OCI-LY3 (cell line): Measurements from ENCODE around the gene LSMEM2.
"Not testable (repeated sequence)": the region's sequence is repeated elsewhere in the genome, so short reads cannot be mapped to it uniquely, and the experiment has no call there.

ENCODE experiments used
- H2AFZ ChIP-seq: fragments of 200-600, 300-600 bp; shearing (Covaris generic); 2 replicates; pipeline ENCODE4 v1.6.0; 2014; ENCODE audit warnings: antibody characterized with exemption, low read depth, low read length
- H3K27ac ChIP-seq: fragments of 200-600, 300-600 bp; sonication (generic); 2 replicates; pipeline ENCODE4 v1.5.1; 2014; ENCODE audit warnings: mild to moderate bottlenecking, low read length, moderate library complexity, mixed read lengths
- H3K27me3 ChIP-seq: fragments of 200-600, 300-600 bp; sonication (generic); 2 replicates; pipeline ENCODE4 v1.6.1; 2014; ENCODE audit warnings: low read depth, low read length, mixed read lengths
- H3K36me3 ChIP-seq: fragments of 200-600, 300-600 bp; sonication (generic); replicated peaks from 2 replicates; pipeline ENCODE3; 2014; ENCODE audit warnings: low read depth, low read length, mixed read lengths
- H3K4me1 ChIP-seq: fragments of 300-600, 200-600 bp; sonication (generic); 2 replicates; pipeline ENCODE4 v1.6.1; 2014; ENCODE audit warnings: low read length, mixed read lengths
- H3K4me2 ChIP-seq: fragments of 200-600, 300-600 bp; sonication (generic); 2 replicates; pipeline ENCODE4 v1.6.1; 2014; ENCODE audit warnings: low read length, mixed read lengths
- H3K4me3 ChIP-seq: fragments of 300-600, 200-600 bp; sonication (generic); 2 replicates; pipeline ENCODE4 v1.5.1; 2014; ENCODE audit warnings: antibody characterized with exemption, mild to moderate bottlenecking, low read length, moderate library complexity
- H3K79me2 ChIP-seq: fragments of 300-600, 200-600 bp; shearing (Covaris generic); 2 replicates; pipeline ENCODE4 v1.6.1; 2014; ENCODE audit warnings: mild to moderate bottlenecking, low read length, mixed read lengths
- H3K9ac ChIP-seq: fragments of 300-600, 200-600 bp; shearing (Covaris generic); 2 replicates; pipeline ENCODE4 v1.6.0; 2014; ENCODE audit warnings: mild to moderate bottlenecking, low read length, moderate library complexity
- H3K9me3 ChIP-seq: fragments of 200-600, 300-600 bp; shearing (Covaris generic); 2 replicates; pipeline ENCODE4 v1.6.1; 2014; ENCODE audit warnings: low read length, mixed read lengths; ENCODE audit not compliant: insufficient read depth
- H4K20me1 ChIP-seq: fragments of 200-600, 300-600 bp; sonication (generic); 2 replicates; pipeline ENCODE4 v1.6.1; 2016; ENCODE audit warnings: low read length, mixed read lengths; ENCODE audit not compliant: insufficient read depth
- EZH2phosphoT487 ChIP-seq: fragments of 200-600 bp; shearing (Covaris generic); IDR thresholded peaks from 2 replicates; pipeline ENCODE4 v1.6.1; 2018; ENCODE audit warnings: antibody characterized with exemption, mixed run types, low read depth
- TF ChIP-seq, protein P1 (sequence below): fragments of 200-600, 300-600 bp; sonication (generic); IDR thresholded peaks from 2 replicates; pipeline ENCODE4 v1.5.1; 2014; ENCODE audit warnings: antibody characterized with exemption, low read length, low read depth

LSMEM2 gene

GRCh38 chr3:50259432-50260026 lies 19.4 kb upstream of the LSMEM2 start:
- H2AFZ ChIP-seq, result no peak overlapping the region
- peaks cover 9% of the 10 kb centered on the region; the same call in 1 of the 2 replicates for H4K20me1 ChIP-seq
- no peak overlapping the region for H3K27ac ChIP-seq
- peaks cover 42% of the 10 kb centered on the region for H3K36me3 ChIP-seq
- H3K4me1 ChIP-seq, result peaks cover 13% of the 10 kb centered on the region
- no peaks in the 10 kb centered on the region for H3K79me2 ChIP-seq
- peak overlapping the region; percentile 21; the same call in 1 of the 2 replicates for H3K9ac ChIP-seq
- 0 out of 2 replicates have a peak, but pooled peaks cover 6% of the 10 kb centered on the region for H3K9me3 ChIP-seq
- H3K4me3 ChIP-seq, result peak overlapping the region; percentile 86
- peak overlapping the region; percentile 96 for H3K4me2 ChIP-seq
- no peaks in the 10 kb centered on the region for H3K27me3 ChIP-seq
- no peak for TF ChIP-seq EZH2phosphoT487
- TF ChIP-seq, protein P1, sequence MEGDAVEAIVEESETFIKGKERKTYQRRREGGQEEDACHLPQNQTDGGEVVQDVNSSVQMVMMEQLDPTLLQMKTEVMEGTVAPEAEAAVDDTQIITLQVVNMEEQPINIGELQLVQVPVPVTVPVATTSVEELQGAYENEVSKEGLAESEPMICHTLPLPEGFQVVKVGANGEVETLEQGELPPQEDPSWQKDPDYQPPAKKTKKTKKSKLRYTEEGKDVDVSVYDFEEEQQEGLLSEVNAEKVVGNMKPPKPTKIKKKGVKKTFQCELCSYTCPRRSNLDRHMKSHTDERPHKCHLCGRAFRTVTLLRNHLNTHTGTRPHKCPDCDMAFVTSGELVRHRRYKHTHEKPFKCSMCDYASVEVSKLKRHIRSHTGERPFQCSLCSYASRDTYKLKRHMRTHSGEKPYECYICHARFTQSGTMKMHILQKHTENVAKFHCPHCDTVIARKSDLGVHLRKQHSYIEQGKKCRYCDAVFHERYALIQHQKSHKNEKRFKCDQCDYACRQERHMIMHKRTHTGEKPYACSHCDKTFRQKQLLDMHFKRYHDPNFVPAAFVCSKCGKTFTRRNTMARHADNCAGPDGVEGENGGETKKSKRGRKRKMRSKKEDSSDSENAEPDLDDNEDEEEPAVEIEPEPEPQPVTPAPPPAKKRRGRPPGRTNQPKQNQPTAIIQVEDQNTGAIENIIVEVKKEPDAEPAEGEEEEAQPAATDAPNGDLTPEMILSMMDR, result no peak

- 0 out of 2 replicates have a peak, but pooled peaks cover 6% of the 10 kb centered on the region for H3K9me3 ChIP-seq
- no peaks in the 10 kb centered on the region for H3K79me2 ChIP-seq
- peak overlapping the region; percentile 83 for H3K9ac ChIP-seq
- H3K36me3 ChIP-seq, result peaks cover 35% of the 10 kb centered on the region
- peak overlapping the region; percentile 27; the same call in 1 of the 2 replicates for H2AFZ ChIP-seq
- H3K4me2 ChIP-seq, result peak overlapping the region; percentile 96
- no peak for TF ChIP-seq EZH2phosphoT487
- TF ChIP-seq, protein P1, result peak; percentile 87
- peak overlapping the region; percentile 86 for H3K4me3 ChIP-seq
- peaks cover 13% of the 10 kb centered on the region for H3K4me1 ChIP-seq
- H4K20me1 ChIP-seq, result 0 out of 2 replicates have a peak, but pooled peaks cover 2% of the 10 kb centered on the region
- peak overlapping the region; percentile 28 for H3K27ac ChIP-seq
- H3K27me3 ChIP-seq, result no peaks in the 10 kb centered on the region
Observed at GRCh38 chr3:50260027-50260941, 18.6 kb upstream of the LSMEM2 start.

DNA sequence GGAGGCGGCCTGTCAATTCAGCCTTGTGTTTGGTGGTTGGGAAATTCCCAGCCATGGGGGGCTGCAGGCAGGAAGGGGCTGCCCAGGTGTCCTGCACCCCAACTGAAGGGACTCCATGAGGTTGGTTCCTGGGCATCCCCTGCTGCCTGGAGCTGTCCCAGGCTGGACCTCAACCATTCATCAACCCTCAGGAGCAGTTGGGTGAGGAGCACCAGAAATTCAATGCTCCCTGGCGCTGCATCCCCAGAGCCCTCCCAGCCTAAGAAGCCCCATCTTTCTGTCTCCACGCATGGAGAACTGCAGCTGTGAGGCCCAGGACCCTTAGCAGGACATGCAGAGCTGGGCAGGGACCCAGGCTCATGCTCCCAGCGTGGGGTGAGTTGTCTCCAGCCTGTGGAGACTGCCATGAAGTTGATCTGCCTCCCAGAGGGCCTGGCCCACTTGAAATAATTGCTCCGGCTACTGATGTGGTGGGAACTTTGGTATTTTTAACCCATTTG lies 17.9 kb upstream of the LSMEM2 start:
- no peaks in the 10 kb centered on the region for H4K20me1 ChIP-seq
- H3K4me2 ChIP-seq, result peak overlapping the region; percentile 96
- H3K27ac ChIP-seq, result no peak overlapping the region
- no peak overlapping the region for H2AFZ ChIP-seq
- peaks cover 32% of the 10 kb centered on the region for H3K36me3 ChIP-seq
- 0 out of 2 replicates have a peak, but pooled peaks cover 6% of the 10 kb centered on the region for H3K9me3 ChIP-seq
- no peaks in the 10 kb centered on the region for H3K79me2 ChIP-seq
- TF ChIP-seq EZH2phosphoT487, result no peak
- TF ChIP-seq, protein P1, result no peak
- 0 out of 2 replicates have a peak, but pooled peaks cover under 1% of the 10 kb centered on the region for H3K27me3 ChIP-seq
- H3K4me1 ChIP-seq, result peaks cover 13% of the 10 kb centered on the region
- peak overlapping the region; percentile 83 for H3K9ac ChIP-seq
- H3K4me3 ChIP-seq, result peak overlapping the region; percentile 86

DNA sequence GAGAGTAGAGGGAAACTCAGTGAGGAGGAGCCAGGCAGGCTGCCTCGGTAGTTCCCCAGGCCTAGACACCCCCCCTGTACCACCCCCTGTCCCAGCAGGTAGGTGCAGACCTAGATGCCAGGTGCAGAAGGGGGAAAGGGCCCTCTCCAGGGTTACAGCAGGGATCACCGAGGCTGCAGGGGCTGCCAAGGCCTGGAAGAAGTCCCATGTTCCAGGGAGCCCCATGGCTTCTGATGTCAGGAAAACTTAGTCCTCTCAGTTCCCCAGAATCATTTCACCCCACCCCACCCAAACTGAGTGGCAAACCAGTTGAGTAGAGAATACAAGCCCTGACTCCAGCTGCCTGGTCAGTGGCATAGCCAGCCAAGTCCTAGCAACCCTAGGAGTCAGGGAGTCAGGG lies 17.4 kb upstream of the LSMEM2 start:
- H3K9ac ChIP-seq, result peak overlapping the region; percentile 83; the same call in 1 of the 2 replicates
- TF ChIP-seq EZH2phosphoT487, result no peak
- TF ChIP-seq, protein P1, result no peak
- H2AFZ ChIP-seq, result no peak overlapping the region
- H3K4me1 ChIP-seq, result peaks cover 13% of the 10 kb centered on the region
- H3K36me3 ChIP-seq, result peaks cover 27% of the 10 kb centered on the region
- no peak overlapping the region for H3K27ac ChIP-seq
- no peaks in the 10 kb centered on the region for H4K20me1 ChIP-seq
- peak overlapping the region; percentile 96; the same call in 1 of the 2 replicates for H3K4me2 ChIP-seq
- 0 out of 2 replicates have a peak overlapping the region, but pooled peaks have one; percentile 86 for H3K4me3 ChIP-seq
- H3K79me2 ChIP-seq, result no peaks in the 10 kb centered on the region
- peaks cover 5% of the 10 kb centered on the region for H3K27me3 ChIP-seq
- 0 out of 2 replicates have a peak, but pooled peaks cover 6% of the 10 kb centered on the region for H3K9me3 ChIP-seq

DNA sequence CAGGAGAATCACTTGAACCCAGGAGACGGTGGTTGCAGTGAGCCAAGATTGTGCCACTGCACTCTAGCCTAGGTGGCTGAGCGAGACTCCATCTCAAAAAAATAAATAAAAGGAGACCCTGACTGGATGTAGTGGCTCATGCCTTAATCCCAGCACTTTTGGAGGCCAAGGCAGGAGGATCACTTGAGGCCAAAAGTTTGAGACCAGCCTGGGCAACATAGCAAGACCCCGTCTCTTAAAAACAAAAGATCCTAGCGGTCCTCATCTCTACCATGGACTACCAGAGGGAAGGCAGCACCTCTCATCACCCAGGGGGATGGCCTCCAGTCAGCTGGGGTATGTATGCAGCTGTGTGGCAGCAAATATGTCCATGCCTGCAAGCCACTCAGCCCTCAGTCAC lies 16.7 kb upstream of the LSMEM2 start:
- peaks cover 12% of the 10 kb centered on the region for H3K27me3 ChIP-seq
- not testable (repeated sequence) for H4K20me1 ChIP-seq, H3K9ac ChIP-seq, H3K27ac ChIP-seq, H3K4me3 ChIP-seq, H3K9me3 ChIP-seq, H2AFZ ChIP-seq, H3K79me2 ChIP-seq, H3K4me2 ChIP-seq
- H3K4me1 ChIP-seq, result peaks cover 13% of the 10 kb centered on the region
- H3K36me3 ChIP-seq, result peaks cover 20% of the 10 kb centered on the region
